Activated CD4-positive, alpha-beta T cell treated with anti-CD3 and anti-CD28 coated beads for 4 hours (primary cell): ENCODE results near the gene KDM4B.
"Not testable (repeated sequence)": the region's sequence is repeated elsewhere in the genome, so short reads cannot be mapped to it uniquely, and the experiment has no call there.

Source experiments
- DNase-seq, 2 donors: peaks; one replicate each; pipeline ENCODE4 v3.0.0-alpha.2; 2020

KDM4B gene

DNA sequence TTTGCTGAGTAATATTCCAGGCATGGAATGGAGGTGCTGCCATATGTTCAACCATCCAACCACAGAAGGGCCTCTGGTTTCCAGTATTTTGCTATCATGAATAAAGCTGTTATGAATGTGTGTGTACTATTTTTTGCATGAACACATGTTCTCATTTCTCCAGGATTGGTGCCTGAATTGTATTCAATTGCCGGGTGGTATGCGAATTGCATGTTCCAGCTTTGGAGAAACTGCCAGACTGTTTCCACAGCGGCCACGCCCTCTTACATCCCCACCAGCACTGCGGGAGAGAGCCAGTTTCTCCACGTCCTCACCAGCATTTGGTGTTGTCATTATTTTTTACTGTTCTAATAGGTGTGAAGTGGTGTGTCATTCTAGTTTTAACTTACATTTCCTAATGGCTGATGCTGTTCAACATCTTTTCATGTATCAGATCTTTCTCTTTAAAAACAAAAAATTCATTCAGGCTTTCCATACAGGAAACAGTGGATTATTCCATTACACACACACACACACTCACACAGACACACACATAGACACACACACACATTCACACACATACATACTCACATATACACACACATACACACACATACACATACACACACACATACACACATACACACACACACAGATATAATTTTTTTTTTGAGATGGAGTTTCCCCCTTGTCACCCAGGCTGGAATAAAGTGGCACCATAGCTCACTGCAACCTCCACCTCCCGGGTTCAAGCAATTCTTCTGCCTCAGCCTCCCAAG lies 217.6 kb downstream of the KDM4B start:
- no peak for DNase-seq

GRCh38 chr19:5188548-5189317 lies 219.8 kb downstream of the KDM4B start:
- no peak for DNase-seq

DNA sequence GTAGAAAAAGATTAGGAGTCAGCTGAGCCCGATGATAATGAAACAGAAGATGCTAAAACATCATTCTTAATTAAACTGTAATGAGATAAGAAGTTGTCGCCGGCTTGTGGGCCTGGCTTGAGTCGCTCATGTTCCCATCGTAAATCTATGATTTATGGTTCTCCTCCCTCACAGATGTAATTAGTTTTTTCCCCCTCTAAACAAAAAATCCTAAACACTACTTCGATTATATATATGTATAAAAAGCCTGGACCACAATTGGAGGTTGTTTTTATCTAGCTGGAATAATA lies 220.3 kb downstream of the KDM4B start:
- no peak for DNase-seq

- no peak for DNase-seq
These were observed 222.2 kb downstream of the KDM4B start for GRCh38 chr19:5191091-5191490.

- no peak for DNase-seq
These were observed 223.7 kb downstream of the KDM4B start for GRCh38 chr19:5192568-5192967.

DNA sequence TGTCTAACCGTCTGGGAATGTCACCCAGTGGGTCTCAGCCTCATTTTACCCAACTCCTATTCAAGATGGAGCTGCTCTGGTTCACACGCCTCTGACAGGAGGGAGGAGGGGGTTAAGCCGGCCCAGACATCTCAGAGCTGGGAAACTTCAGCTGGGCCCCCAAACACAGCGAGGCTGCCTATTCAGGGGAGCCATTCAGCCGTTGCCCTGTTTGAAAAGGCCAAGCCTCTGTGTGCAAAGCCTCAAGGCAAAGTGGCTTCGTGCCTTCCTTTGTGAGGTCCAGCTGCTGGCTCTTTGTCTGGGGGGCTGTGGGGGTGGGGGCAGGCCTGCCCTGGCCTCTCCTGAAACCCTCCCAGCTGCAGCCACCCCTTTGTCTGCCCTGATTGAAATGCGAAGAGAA lies 224.3 kb downstream of the KDM4B start:
- DNase-seq = no peak

GRCh38 chr19:5194641-5195040 lies 225.7 kb downstream of the KDM4B start:
- DNase-seq = no peak

DNA sequence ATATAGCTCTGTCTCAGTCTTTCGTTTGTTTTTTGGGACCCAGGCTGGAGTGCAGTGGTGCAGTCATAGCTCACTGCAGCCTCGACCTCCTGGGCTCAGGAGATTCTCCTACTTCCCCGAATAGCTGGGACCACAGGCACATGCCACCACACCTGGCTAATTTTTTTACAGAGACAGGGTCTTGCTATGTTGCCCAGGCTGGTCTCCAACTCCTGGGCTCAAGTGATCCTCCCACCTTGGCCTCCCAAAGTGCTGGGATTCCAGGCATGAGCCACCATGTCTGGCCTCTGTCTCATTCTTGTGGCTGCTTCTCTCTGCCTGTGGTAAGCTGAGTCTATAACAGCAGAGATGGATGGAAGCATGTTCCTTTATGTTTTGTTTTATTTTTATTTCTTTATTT lies 226.7 kb downstream of the KDM4B start:
- DNase-seq = not testable (repeated sequence)

- DNase-seq = no peak
These were observed 227.9 kb downstream of the KDM4B start for GRCh38 chr19:5196832-5197231.

DNA sequence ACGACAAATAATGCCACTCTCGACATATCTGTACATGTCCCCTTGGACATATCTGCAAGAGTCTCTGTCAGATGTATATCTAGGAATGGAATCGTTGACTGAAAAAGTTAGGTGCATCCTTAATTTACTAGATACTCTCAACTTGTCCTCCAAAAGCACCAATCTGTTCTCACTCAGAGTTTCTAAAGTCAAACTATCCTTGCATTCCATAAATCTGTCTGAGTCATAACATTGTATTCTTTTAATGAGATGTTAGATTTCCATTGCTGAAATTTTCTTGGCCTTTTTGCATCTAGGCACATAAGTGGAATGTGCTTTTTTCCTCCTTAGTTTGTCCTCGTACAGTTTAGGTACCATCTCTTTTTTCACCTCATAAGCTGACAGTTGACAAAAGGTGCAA lies 231.9 kb downstream of the KDM4B start:
- DNase-seq = no peak

GRCh38 chr19:5202553-5202952 lies 233.6 kb downstream of the KDM4B start:
- no peak for DNase-seq
